ENCODE results near the gene FRMD3.

Gene FRMD3

GRCh38 chr9:83569326-83569725 is 31.1 kb upstream of the FRMD3 start:
- H3K27ac ChIP-seq = no peak overlapping the region
- TF ChIP-seq CTCF (conservative IDR thresholded peaks at IDR 0.05) = no peak

GRCh38 chr9:83563360-83563759 is 25.2 kb upstream of the FRMD3 start:
- no peak overlapping the region for H3K27ac ChIP-seq
- no peak for TF ChIP-seq CTCF (conservative IDR thresholded peaks at IDR 0.05)

GRCh38 chr9:83560169-83560826 is 22.1 kb upstream of the FRMD3 start:
- no peak for TF ChIP-seq CTCF (conservative IDR thresholded peaks at IDR 0.05)
- no peak overlapping the region for H3K27ac ChIP-seq

GRCh38 chr9:83557771-83558170 is 19.6 kb upstream of the FRMD3 start:
- H3K27ac ChIP-seq = no peak overlapping the region
- no peak for TF ChIP-seq CTCF (conservative IDR thresholded peaks at IDR 0.05)

GRCh38 chr9:83557317-83557716 is 19.1 kb upstream of the FRMD3 start:
- TF ChIP-seq CTCF (conservative IDR thresholded peaks at IDR 0.05) = no peak
- H3K27ac ChIP-seq = no peak overlapping the region

- TF ChIP-seq CTCF (conservative IDR thresholded peaks at IDR 0.05) = no peak
- no peak overlapping the region for H3K27ac ChIP-seq
Observed at GRCh38 chr9:83554278-83554677, 16.1 kb upstream of the FRMD3 start.

- H3K27ac ChIP-seq = no peak overlapping the region
- TF ChIP-seq CTCF (conservative IDR thresholded peaks at IDR 0.05) = peak; percentile 80
Observed at GRCh38 chr9:83544002-83544698, 5.9 kb upstream of the FRMD3 start.

Data from VCaP (cell line).